Measurements from ENCODE around the gene RHOT1.
"Not testable (repeated sequence)": the region's sequence is repeated elsewhere in the genome, so short reads cannot be mapped to it uniquely, and the experiment has no call there.

Gene RHOT1

GRCh38 chr17:32142038-32142856, at the start of gene RHOT1:
RHOT1 (plus strand) TSS chr17:32142502; CDS start chr17:32142693, 191 bp downstream.
- DNase-seq (ENCODE audit: extremely low spot score), result peak; percentile 60
- TF ChIP-seq PKNOX1 (IDR thresholded peaks at IDR 0.05) (0 out of 2 replicates have a peak, but pooled peaks have one; percentile 6), HDGF (IDR thresholded peaks at IDR 0.05; ENCODE audit: borderline replicate concordance) (no peak), FOXK2 (IDR thresholded peaks at IDR 0.05) (no peak), LEF1 (IDR thresholded peaks at IDR 0.05; ENCODE audit: borderline replicate concordance) (no peak), SP1 (IDR thresholded peaks at IDR 0.05) (no peak), FOXA1 (IDR thresholded peaks at IDR 0.05) (no peak), ELF4 (IDR thresholded peaks at IDR 0.05) (no peak), BHLHE40 (IDR thresholded peaks at IDR 0.05; ENCODE audit: borderline replicate concordance) (no peak), SUZ12 (IDR thresholded peaks at IDR 0.05) (no peak), ARNT (IDR thresholded peaks at IDR 0.05) (0 out of 2 replicates have a peak, but pooled peaks have one; percentile 8), CTBP1 (IDR thresholded peaks at IDR 0.05; ENCODE audit: borderline replicate concordance) (no peak), ZNF384 (IDR thresholded peaks at IDR 0.05) (no peak), FOXM1 (IDR thresholded peaks at IDR 0.05; ENCODE audit: borderline replicate concordance) (no peak)
- ChIA-PET CTCF (interaction anchor here (0.5 to 1.1 kb wide), 7 partner anchors 8 to 722 kb away, joined by 3 to 9 read pairs (median 5); partner anchors contain the start of gene LRRC37B), POLR2A (interaction anchor here (1.0 to 2.6 kb wide), 5 partner anchors 9 to 135 kb away, joined by 3 to 9 read pairs (median 5); partner anchors contain the start of gene LRRC37B)

GRCh38 chr17:32099686-32100085, 42.6 kb upstream of the RHOT1 start:
- TF ChIP-seq LEF1 (IDR thresholded peaks at IDR 0.05; ENCODE audit: borderline replicate concordance) (no peak), HDGF (IDR thresholded peaks at IDR 0.05; ENCODE audit: borderline replicate concordance) (no peak)
- ChIA-PET POLR2A (interaction anchor here (1.7 kb wide), 1 partner anchor 11 kb away, joined by 5 read pairs; no protein-coding TSS in a partner anchor), CTCF (no interaction called here)

GRCh38 chr17:32100323-32100722, 42.0 kb upstream of the RHOT1 start:
- DNase-seq (ENCODE audit: extremely low spot score), result not testable (repeated sequence)
- ChIA-PET POLR2A (interaction anchor here (0.6 to 1.7 kb wide), 2 partner anchors 11 to 36 kb away, joined by 3 to 5 read pairs; no protein-coding TSS in a partner anchor), CTCF (interaction anchor here (0.7 kb wide), 1 partner anchor 153 kb away, joined by 4 read pairs; no protein-coding TSS in a partner anchor)

More at GRCh38 chr17:32099686-32100085, 42.6 kb upstream of the RHOT1 start:
- no peak for DNase-seq (ENCODE audit: extremely low spot score)

DNA sequence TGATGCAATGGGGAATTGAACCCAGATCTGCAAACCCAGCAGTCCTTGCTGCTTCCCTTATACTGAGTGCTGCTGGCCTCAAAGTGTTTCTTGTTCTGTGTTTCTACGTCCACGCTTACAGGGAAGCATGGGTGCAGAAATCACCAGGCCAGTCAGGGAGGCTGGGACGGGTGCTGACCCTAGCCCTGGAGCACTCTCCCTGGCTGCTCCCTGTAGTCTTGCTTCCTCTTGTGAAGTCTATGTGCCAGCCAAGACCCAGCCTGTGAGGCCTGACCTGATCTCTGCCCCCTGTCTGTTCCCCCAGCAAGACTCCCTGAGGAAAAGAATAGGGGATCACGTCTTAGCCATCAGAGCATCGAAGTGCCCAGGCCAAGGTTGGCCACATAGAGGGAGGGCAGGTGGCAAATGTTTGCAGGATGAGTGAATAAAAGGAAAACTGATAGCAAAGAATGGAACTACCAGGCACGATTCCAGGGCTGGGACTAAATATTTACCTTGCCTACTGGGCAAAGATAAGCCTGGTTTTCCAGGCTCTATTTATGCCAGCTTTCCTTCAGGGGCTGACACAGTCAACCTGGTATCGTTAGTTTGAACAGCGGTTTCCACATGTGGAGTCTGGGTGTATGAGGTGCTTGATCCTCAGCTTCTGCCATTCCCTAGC, 41.2 kb upstream of the RHOT1 start:
- ChIA-PET CTCF (no interaction called here), POLR2A (interaction anchor here (1.7 kb wide), 1 partner anchor 10 kb away, joined by 5 read pairs; no protein-coding TSS in a partner anchor)
- TF ChIP-seq NFRKB (IDR thresholded peaks at IDR 0.05), result no peak
- no peak for TF ChIP-seq L3MBTL2 (conservative IDR thresholded peaks at IDR 0.05)
- TF ChIP-seq LEF1 (IDR thresholded peaks at IDR 0.05; ENCODE audit: borderline replicate concordance), result no peak
- TF ChIP-seq BHLHE40 (IDR thresholded peaks at IDR 0.05; ENCODE audit: borderline replicate concordance), result no peak
- no peak for TF ChIP-seq FOXM1 (IDR thresholded peaks at IDR 0.05; ENCODE audit: borderline replicate concordance)
- TF ChIP-seq CTBP1 (IDR thresholded peaks at IDR 0.05; ENCODE audit: borderline replicate concordance), result no peak
- DNase-seq (ENCODE audit: extremely low spot score), result no peak

DNA sequence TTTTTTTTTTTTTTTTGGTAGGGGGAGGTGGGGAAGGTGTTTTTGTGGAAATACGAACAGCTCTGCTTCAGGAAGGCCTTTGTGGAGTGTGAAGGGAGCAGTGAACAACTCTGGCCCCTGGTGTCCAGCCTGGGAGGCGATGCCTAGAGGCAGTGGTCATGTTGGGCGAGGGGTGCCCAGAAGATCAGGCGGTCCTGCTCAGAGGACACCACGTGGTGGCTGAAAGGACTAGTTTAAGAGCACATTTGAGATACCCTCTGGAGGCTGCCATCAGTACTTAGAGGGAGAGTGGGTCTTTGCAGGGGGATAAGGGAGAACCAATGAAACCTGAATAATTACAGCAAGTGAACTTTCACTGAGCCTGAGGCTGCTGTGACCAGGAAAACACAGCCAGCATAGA, 40.1 kb upstream of the RHOT1 start:
- no peak for DNase-seq (ENCODE audit: extremely low spot score)
- ChIA-PET CTCF (no interaction called here), POLR2A (no interaction called here)
- TF ChIP-seq NFRKB (IDR thresholded peaks at IDR 0.05), result no peak
- no peak for TF ChIP-seq PKNOX1 (IDR thresholded peaks at IDR 0.05)
- TF ChIP-seq FOXM1 (IDR thresholded peaks at IDR 0.05; ENCODE audit: borderline replicate concordance), result no peak
- no peak for TF ChIP-seq SUZ12 (IDR thresholded peaks at IDR 0.05)
- TF ChIP-seq BHLHE40 (IDR thresholded peaks at IDR 0.05; ENCODE audit: borderline replicate concordance), result no peak
- no peak for TF ChIP-seq SP1 (IDR thresholded peaks at IDR 0.05)
- TF ChIP-seq FOXA1 (IDR thresholded peaks at IDR 0.05), result no peak
- TF ChIP-seq ELF4 (IDR thresholded peaks at IDR 0.05), result no peak
- TF ChIP-seq LEF1 (IDR thresholded peaks at IDR 0.05; ENCODE audit: borderline replicate concordance), result no peak
- no peak for TF ChIP-seq CTBP1 (IDR thresholded peaks at IDR 0.05; ENCODE audit: borderline replicate concordance)
- TF ChIP-seq ZNF384 (IDR thresholded peaks at IDR 0.05), result no peak
- no peak for TF ChIP-seq TARDBP (IDR thresholded peaks at IDR 0.05)
- TF ChIP-seq L3MBTL2 (conservative IDR thresholded peaks at IDR 0.05), result no peak
- no peak for TF ChIP-seq HDGF (IDR thresholded peaks at IDR 0.05; ENCODE audit: borderline replicate concordance)

- ChIA-PET POLR2A (interaction anchor here (1.7 kb wide), 1 partner anchor 24 kb away, joined by 5 read pairs; no protein-coding TSS in a partner anchor), CTCF (no interaction called here)
- no peak for DNase-seq (ENCODE audit: extremely low spot score)
- no peak for TF ChIP-seq BHLHE40 (IDR thresholded peaks at IDR 0.05; ENCODE audit: borderline replicate concordance)
- TF ChIP-seq PKNOX1 (IDR thresholded peaks at IDR 0.05), result no peak
- no peak for TF ChIP-seq TARDBP (IDR thresholded peaks at IDR 0.05)
- TF ChIP-seq FOXA1 (IDR thresholded peaks at IDR 0.05), result no peak
- TF ChIP-seq L3MBTL2 (conservative IDR thresholded peaks at IDR 0.05), result no peak
- no peak for TF ChIP-seq CTBP1 (IDR thresholded peaks at IDR 0.05; ENCODE audit: borderline replicate concordance)
- TF ChIP-seq SP1 (IDR thresholded peaks at IDR 0.05), result no peak
- TF ChIP-seq HDGF (IDR thresholded peaks at IDR 0.05; ENCODE audit: borderline replicate concordance), result no peak
- no peak for TF ChIP-seq FOXM1 (IDR thresholded peaks at IDR 0.05; ENCODE audit: borderline replicate concordance)
- no peak for TF ChIP-seq LEF1 (IDR thresholded peaks at IDR 0.05; ENCODE audit: borderline replicate concordance)
- TF ChIP-seq ZNF384 (IDR thresholded peaks at IDR 0.05), result no peak
- TF ChIP-seq FOXK2 (IDR thresholded peaks at IDR 0.05), result no peak
- TF ChIP-seq ARNT (IDR thresholded peaks at IDR 0.05), result no peak
- no peak for TF ChIP-seq SUZ12 (IDR thresholded peaks at IDR 0.05)
- no peak for TF ChIP-seq NFRKB (IDR thresholded peaks at IDR 0.05)
- TF ChIP-seq ELF4 (IDR thresholded peaks at IDR 0.05), result no peak
These were observed 39.6 kb upstream of the RHOT1 start for GRCh38 chr17:32102646-32103186.
